Activated CD4-positive, alpha-beta T cell treated with anti-CD3 and anti-CD28 coated beads, Interleukin-2, Interleukin-4, amounts not matched to agents 100 ng/mL and 50 ng/mL, durations not matched to agents 16 hours and 8 hours (primary cell): Measurements from ENCODE around the gene MEGF11.

Source experiments
- DNase-seq: peaks from one replicate; pipeline ENCODE4 v3.0.0-alpha.2; 2020; ENCODE audit warnings: low spot score

MEGF11 gene

DNA sequence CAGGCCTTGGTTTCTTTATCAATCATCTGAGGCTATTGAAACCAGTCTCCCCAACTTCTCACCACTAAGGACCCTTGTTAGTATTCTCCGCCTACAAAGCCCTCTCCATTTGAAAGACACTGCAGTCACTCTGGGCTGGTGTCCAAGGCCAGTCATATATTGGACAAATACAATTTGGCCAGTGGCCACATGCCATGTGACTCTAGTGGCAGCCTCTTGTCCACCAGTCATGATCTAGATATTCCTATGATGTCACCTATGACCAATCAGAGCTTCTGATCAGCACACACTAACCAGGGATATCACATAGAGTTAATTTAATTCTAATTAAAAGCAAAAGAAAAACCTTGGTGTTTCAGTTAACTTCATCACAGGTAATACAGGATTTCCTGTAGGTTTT lies 316.1 kb downstream of the MEGF11 start:
- DNase-seq, result no peak

GRCh38 chr15:65937054-65937453 lies 316.5 kb downstream of the MEGF11 start:
- DNase-seq, result no peak

- no peak for DNase-seq
Observed at GRCh38 chr15:65936282-65936681, 317.3 kb downstream of the MEGF11 start.

DNA sequence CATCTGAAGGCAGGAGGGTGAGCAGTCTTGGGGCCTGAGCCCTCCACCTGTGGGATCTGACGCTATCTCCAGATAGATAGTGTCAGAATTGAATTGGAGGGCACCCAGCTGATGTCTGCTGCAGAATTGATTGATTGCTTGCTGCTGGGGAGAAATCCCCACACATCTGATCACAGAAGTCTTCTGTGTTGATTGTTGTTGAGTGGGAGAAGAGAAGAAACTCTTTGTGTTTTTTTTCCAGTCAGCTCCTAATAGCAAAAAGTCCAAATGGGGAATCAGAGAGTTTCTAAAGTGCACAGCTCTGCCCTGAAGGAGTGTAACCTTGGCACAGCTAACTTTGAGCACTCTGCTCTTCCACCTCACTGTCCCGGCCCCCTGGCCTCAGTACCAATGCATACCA lies 318.2 kb downstream of the MEGF11 start:
- no peak for DNase-seq

GRCh38 chr15:65931221-65931620 lies 322.3 kb downstream of the MEGF11 start:
- DNase-seq, result no peak

DNA sequence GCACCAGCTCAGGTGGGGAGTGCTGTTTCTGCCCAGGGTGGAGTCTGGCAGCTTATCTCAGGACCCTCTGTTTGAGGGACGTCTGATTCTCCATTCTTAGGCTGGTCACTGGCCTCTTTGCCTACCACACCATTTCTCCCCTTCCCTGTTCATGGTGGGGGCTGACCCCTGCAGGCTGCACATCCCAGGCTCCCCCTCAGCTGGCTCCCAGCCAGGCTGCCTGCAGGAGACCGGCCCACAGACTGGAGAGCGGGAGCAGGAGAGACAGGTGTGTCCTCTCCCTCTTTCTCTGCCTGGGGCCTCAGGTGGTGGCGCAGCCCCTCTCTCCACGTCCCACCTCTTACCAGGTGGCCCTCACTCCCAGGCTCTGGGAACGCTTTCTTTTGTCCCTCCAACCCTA lies 323.4 kb downstream of the MEGF11 start:
- no peak for DNase-seq

DNA sequence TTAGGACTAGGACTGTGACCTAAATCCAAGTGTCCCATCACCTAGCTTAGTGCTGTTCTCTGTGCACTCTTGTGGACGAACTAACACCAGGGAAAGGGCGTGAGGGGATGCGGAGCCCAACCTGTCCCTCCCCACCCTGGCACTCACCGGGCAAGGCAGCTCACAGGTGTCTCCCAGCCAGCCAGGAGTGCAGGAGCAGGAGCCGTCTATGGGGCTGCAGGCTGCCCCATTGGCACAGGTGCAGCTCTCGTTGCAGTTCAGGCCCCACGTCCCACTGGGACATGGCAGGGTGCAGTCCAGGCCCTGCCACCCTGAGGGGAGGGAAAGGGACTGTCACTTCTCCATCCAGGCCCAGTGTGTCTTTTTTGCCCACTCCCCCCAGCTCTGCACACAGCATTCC lies 324.0 kb downstream of the MEGF11 start:
- DNase-seq, result no peak

DNA sequence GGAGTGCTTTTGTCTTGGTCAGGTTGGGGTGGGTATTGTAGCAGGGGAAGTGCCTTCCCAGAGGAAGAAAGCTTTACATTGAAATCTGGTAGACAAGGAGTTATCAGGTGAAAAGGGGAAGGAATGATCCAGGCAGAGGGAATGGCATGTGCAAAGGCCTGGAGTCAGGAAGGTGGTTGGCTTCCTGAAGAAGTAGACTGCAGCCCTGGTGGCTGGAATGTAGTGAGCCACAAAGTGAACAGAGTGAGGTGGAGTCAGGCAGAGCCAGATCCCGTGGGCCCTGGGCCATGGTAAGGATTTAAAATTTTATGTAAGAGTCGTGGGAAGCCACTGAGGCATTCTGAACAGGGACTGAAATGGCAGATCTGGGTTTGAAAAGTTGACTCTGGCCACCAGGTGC lies 326.0 kb downstream of the MEGF11 start:
- DNase-seq, result no peak

- peak; percentile 15 for DNase-seq
Observed at GRCh38 chr15:65926899-65927298, 326.7 kb downstream of the MEGF11 start.

DNA sequence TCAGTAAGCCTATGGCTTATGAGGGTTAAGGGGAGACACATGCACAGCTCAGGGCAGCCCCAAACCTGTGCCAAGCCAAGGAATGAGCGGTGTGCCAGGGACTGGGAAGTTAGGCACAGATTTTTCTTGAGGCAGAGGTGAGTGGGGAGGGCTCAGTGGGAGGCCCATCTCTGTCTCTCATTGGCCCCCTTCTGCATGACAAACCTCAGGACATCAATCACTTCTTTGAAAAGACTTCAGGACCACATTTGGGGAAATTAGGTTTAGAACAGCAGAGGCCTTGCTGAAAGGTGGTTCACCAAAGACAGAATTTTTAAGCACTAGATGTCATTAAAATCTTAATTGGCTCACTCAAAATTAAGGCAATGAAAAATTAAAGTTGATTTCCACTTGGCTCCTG lies 327.1 kb downstream of the MEGF11 start:
- no peak for DNase-seq

GRCh38 chr15:65925338-65925737 lies 328.2 kb downstream of the MEGF11 start:
- no peak for DNase-seq

DNA sequence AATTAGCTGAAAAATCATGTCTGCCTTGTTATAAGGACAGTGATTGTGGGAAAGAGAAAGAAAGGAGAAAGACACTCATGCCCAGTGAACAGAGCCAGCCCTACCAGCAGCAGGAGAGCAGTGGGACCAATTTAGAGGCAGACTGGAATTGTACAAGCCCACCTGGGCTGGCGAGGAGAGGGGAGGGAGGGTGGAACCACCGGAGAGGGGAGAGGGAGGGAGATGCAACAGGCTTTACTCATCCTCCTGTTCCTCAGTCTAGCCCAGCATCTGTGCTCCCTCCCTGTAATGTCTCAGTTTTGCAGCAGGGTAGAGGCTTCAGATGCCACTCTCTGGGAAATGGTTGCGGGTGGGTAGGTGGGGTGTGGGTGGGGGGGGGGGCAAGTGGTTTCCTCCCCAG lies 329.5 kb downstream of the MEGF11 start:
- no peak for DNase-seq

DNA sequence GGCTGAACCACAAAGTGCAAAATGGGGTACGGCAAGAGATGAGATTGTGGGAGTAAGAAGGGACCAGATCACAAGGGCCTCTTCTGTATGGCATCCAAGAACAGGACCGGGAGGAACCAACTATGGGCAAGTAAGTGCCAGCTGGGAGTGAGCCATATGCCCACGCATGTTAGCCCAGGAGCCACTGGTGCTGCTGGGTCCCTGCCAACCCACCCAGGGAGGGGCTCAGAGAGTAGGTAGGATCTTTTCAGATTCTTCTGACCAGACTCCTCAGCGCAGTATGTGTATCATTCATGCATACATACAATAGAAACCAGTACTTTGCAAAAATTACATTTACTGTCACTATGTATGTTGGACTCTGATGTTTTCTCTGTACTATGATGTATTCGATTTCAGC lies 330.3 kb downstream of the MEGF11 start:
- DNase-seq, result no peak

DNA sequence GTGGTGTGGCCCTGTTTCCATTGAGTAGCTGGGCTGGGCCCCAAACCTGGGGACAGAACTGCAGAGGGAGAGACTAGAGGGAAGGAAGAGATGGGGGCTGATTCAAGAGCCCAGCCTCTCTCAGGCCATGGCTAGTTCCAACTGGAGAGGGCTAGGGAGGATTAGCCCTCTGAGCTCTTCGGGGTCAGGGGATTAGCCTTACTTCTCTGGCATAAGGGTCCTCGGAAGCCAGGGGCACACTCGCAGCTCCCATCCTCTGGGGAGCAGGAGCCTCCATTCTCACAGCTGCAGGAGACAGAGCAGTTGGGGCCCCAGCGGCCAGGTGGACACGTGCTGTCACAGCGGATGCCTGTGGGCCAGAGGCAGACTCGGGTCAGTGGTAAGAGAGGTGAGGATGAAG lies 330.9 kb downstream of the MEGF11 start:
- no peak for DNase-seq

DNA sequence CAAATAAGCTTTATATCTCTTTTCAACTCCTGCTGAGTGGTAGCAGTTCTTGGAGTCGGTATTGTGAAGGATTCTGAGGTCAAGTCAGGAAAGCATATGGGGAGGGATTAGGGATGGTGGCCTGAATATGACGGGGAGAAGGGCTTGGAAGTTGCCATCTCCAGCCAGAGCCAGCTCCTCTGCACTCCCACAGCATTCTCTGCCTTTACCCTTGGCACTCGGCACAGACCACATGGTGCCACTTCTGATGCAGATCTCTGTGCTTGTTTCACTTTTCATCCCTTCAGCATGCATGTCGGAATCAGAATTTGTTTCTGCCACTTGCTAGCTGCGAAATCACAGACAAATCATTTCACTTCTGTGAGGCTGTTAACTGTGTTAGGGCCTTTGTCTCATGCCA lies 331.8 kb downstream of the MEGF11 start:
- no peak for DNase-seq

DNA sequence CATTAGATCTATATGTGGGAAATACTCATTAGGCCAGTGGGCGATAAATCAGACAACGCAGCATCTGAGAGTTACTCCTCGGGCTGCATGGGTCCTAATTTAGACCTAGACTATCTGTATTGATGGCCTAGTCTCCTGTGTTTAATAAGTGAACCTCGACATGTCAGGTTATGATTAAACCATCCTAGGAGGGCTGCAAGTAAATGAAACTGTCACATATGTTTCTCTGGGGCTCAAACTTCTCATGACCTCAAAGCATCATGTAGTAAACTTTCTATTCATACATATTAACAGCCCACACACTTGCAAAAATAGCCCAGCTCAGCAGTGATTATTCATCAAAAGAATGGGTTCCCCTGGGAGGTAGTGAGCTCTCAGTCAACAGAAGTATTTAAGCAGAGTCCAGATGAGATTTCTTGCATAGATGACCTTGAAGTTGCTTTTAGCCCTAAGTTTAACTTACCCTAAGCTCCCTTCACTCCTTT lies 332.7 kb downstream of the MEGF11 start:
- no peak for DNase-seq

GRCh38 chr15:65920121-65920520 lies 333.4 kb downstream of the MEGF11 start:
- no peak for DNase-seq

GRCh38 chr15:65919353-65919752 lies 334.2 kb downstream of the MEGF11 start:
- DNase-seq, result no peak

- no peak for DNase-seq
Observed at GRCh38 chr15:65918945-65919344, 334.6 kb downstream of the MEGF11 start.

GRCh38 chr15:65918357-65918920 lies 335.1 kb downstream of the MEGF11 start:
- peak; percentile 38 for DNase-seq

- DNase-seq, result no peak
Observed at GRCh38 chr15:65917936-65918335, 335.6 kb downstream of the MEGF11 start.

- DNase-seq, result no peak
Observed at GRCh38 chr15:65917407-65917756, 336.2 kb downstream of the MEGF11 start.

GRCh38 chr15:65916664-65917406 lies 336.7 kb downstream of the MEGF11 start:
- peak; percentile 63 for DNase-seq

GRCh38 chr15:65916041-65916663 lies 337.4 kb downstream of the MEGF11 start:
- DNase-seq, result no peak
